ENCODE data around the gene RNF224.

RNF224 gene

DNA sequence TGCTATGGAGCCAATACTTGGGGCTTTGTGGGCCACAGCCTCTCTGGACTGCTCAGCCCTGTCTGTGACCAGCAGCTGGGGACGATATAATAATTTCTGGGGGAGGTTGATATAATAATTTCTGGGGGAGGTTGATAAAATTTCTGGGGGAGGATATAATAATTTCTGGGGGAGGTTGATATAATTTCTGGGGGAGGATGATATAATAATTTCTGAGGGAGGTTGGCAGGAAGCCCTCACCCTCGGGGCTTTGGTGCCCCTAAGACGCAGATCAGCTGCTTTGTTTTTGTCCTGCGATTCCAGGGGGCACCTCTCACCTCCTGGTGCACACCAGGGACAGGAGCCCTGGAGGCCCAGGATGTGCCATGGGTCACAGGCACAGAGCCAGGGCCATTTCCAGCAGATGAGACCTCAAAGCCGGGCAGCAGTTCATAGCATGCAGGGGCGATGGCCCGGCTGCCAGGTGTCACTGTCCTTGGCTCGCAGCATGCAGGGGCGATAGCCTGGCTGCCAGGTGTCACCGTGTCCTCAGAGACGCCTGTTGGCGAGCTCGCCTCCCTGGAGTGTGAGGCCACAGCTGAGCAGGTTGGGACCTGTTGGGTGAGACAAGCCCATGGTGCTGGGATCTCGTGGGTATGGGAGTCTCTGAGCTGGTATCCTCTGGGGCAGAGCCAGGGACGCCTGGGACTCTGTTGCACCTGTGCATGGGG lies 46.5 kb downstream of the RNF224 start:
- DNase-seq (ENCODE audit: low read depth) = no peak

DNA sequence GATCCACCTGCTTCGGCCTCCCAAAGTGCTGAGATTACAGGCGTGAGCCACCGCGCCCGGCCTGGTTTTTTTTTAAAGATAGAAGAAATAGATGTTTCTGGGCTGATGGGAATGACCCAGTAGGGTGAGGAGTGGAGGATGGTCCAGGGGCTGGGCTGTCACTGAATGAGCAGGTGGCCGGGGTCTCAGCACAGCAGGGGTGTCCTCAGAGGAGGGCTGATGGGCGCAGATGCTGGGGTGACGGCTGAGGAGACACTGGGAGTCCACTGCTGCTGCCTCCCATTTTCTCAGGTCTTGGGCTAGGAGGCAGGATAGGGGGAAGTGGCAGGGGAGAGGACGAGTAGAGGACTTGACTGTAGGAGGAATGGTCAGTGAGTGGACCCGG lies 47.9 kb downstream of the RNF224 start:
- DNase-seq (ENCODE audit: low read depth) = no peak

DNA sequence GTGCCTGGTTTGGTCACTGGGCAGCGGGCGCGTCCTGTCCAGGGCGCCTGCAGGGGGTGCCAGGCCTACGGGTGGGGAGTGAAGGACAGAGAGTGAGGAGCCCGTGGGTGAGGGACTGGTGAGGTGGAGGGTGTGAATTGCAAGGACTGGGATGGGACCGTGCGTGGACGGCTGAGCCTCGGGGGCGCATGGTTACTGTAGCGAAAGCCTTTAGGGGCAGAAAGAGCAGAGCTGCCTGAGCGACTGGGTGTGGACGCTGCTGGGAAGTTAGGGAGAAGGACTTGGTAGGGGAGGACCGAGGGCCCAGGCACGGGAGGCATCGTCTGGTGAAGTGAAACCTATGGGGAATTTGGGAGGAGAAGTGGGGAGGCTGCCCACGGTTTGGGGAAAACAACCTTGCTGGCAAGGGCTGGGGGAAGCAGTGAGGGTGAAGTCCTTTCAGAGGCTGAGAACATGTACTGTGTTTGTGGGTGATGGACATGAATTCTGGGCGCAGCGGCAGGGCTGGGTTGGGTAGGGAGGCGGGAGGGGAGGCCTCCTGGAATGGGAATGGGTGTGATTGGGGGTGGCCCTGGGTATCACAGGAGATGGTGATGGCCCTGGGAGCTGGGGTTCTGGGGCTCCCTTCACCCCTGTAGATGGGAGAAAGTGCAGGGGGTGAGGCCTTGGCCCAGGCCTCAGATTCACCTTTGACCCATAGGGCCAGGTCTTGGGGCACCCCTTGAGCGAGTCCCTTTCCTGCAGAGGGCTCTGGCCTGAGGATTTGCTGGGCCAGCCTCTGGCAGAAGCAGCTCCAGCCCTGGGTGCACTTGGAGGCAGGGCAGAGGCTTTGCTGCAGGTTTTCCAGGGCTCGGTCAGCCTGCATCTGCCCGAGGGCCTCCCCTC lies 48.5 kb downstream of the RNF224 start:
- no peak for DNase-seq (ENCODE audit: low read depth)

DNA sequence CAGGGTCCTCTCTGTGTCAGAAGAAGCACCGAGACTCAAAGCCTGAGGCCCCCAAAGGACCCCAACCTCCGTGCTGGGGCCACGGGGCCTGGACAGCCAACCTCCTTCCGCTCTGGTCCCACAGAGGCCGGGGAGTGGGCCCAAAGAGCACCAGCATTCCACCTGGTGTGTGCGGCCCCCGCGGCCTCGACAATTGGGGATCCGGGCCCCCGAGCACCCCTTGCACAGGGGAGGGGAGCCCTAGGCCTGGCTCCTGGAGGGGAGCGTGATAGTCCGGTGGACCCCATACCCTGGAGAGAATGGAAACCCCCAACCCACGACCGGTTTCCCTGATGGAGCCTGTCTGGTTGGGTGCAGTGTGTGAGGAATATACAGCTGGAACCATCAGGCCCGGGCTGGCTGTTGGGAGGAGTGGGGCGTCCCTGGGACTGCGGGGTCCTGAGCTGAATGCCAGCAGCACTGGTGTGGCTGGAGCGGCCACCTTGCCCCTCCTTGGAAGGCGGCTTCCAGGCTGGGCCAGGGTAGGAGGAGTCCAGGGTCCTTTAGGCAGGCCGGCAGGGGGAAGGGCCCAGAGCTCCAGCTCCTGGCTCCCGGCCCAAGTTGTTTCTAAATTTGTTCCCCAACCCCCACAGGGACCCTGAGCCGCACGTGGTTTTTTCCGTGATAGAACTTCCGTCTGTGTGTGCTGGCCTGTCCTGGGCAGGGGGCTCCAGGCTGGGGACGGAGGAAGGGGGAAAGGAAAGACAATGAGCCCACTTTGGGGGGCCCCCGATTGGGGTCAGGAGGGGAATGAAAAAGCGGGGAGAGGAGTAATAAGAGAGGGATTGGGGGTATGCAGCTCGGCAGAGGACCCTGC lies 49.4 kb downstream of the RNF224 start:
- DNase-seq (ENCODE audit: low read depth) = no peak

DNA sequence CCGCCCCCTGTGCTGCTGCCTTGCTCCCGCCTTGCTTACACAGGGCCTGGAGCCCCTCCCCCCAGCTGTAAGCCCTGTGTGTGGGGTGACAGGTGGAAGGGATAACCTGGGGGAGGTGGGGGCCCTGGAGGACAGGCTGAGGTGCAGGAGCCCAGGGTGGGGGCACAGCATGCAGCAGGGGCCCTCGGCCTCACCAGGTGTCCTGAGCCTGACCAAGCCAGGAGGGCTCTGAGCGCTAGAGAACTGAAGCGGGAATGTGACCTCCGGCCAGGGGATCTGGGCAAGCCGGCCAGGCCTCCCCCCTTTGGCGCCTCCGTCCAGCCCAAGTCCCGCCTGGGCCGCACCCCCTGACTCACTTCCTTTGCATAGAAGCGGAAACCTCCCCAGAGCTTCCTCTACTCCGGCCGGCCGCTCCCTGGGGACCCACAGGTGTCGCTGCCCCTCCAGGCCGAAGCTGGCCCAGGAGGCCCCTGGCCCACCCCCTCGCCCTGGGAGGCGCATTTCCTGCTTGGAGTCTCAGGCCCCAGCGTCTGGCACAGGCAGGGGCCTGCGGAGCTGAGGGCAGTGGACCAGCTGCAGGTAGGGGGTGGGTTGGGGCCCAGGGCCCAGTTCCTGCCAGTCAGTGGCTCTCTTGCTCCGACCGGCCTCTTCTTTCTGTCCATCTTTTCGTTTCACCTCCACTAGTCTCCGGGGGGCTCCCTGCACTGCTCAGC lies 50.2 kb downstream of the RNF224 start, which contains the start of gene TOR4A:
TOR4A (plus strand) TSS at position 398 of the 713 bp plus-strand sequence. CDS start 964 bp downstream, outside the sequence.
- no peak for DNase-seq (ENCODE audit: low read depth)

DNA sequence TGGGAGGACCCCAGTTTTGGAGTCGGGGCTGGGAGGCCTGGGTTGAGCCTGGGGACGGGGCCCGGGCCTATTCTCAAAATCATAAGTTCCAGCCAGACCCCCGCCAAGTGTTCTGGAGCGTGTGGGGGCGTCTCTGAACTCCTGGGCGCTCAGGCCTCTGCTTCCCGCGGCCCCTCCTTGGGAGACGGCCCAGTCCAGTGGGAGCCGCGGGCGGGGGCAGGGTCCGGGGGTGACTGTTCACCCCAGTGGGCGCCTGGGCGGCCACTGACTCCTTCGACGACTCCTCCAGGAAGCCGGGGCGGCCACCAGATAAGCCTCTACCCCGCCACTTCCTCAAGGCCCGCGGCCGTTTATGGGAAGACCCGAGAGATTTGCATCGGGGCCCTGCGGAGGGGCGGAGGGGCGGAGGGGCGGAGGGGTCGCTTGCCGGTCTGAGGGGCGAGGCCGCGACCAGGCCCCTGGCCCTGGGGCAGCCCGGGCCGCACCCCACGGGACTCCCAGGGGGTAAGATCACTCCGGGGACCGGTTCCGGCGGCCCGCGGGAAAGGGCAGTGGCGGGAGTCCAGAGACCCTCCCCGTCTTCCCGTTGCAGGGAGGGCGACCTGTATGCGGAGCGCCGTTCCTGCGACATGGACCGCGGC lies 50.9 kb downstream of the RNF224 start:
- no peak for DNase-seq (ENCODE audit: low read depth)

Data from stimulated activated CD4-positive, alpha-beta T cell treated with anti-CD3 and anti-CD28 coated beads, Interleukin-2, amount 100 ng/mL, for 4 hours (primary cell).